Smooth muscle cell of the brain vasculature (primary cell): ENCODE data around the gene CRYGS.
"Not testable (repeated sequence)": the region's sequence is repeated elsewhere in the genome, so short reads cannot be mapped to it uniquely, and the experiment has no call there.

Experiments
- DNase-seq: peaks from one replicate; pipeline ENCODE4 v3.0.0-alpha.2; 2012; ENCODE audit warnings: low read depth, low spot score

CRYGS gene

GRCh38 chr3:186544281-186544680, at the start of gene CRYGS:
CRYGS (minus strand) TSS chr3:186544380; CDS start chr3:186544326, 54 bp downstream.
- no peak for DNase-seq

- no peak for DNase-seq
Observed at GRCh38 chr3:186593862-186594261, 49.7 kb upstream of the CRYGS start.

GRCh38 chr3:186592682-186593081, 48.5 kb upstream of the CRYGS start:
- no peak for DNase-seq

- DNase-seq = no peak
Observed at GRCh38 chr3:186590580-186591295, 46.6 kb upstream of the CRYGS start.

- DNase-seq = no peak
Observed at GRCh38 chr3:186589856-186590579, 45.8 kb upstream of the CRYGS start.

GRCh38 chr3:186589121-186589520, 44.9 kb upstream of the CRYGS start:
- no peak for DNase-seq

GRCh38 chr3:186588632-186589031, 44.5 kb upstream of the CRYGS start:
- no peak for DNase-seq

- no peak for DNase-seq
Observed at GRCh38 chr3:186587183-186587582, 43.0 kb upstream of the CRYGS start.

- DNase-seq = not testable (repeated sequence)
Observed at GRCh38 chr3:186586245-186586644, 42.1 kb upstream of the CRYGS start.

- no peak for DNase-seq
Observed at GRCh38 chr3:186583831-186584230, 39.7 kb upstream of the CRYGS start.

- DNase-seq = no peak
Observed at GRCh38 chr3:186582541-186582940, 38.4 kb upstream of the CRYGS start.

- no peak for DNase-seq
Observed at GRCh38 chr3:186580785-186581184, 36.6 kb upstream of the CRYGS start.

GRCh38 chr3:186577521-186577920, 33.3 kb upstream of the CRYGS start:
- no peak for DNase-seq

GRCh38 chr3:186571644-186572013, 27.4 kb upstream of the CRYGS start:
- no peak for DNase-seq

GRCh38 chr3:186570941-186571643, 26.9 kb upstream of the CRYGS start:
- no peak for DNase-seq

GRCh38 chr3:186570096-186570940, 26.1 kb upstream of the CRYGS start, which contains the start of gene DNAJB11:
DNAJB11 (plus strand) TSS chr3:186570720; CDS start chr3:186570898, 178 bp downstream.
- peak; percentile 99 for DNase-seq

- DNase-seq = no peak
Observed at GRCh38 chr3:186569779-186570095, 25.6 kb upstream of the CRYGS start.

- DNase-seq = not testable (repeated sequence)
Observed at GRCh38 chr3:186569361-186569760, 25.2 kb upstream of the CRYGS start.

- DNase-seq = peak; percentile 65
Observed at GRCh38 chr3:186567072-186567921, 23.1 kb upstream of the CRYGS start, which contains the start of gene TBCCD1. TBCCD1 (minus strand) TSS chr3:186567339; CDS start chr3:186564329, 3,010 bp downstream.

GRCh38 chr3:186566772-186567071, 22.5 kb upstream of the CRYGS start:
- DNase-seq = no peak

- no peak for DNase-seq
Observed at GRCh38 chr3:186564586-186564985, 20.4 kb upstream of the CRYGS start.
